HepG2 (cell line): ENCODE data around the gene RAB11FIP2. TPM values are rescaled to one million over a fixed set of nuclear protein-coding genes. Genes with fewer than 3 reads are reported as not detected.

Experiments
- ATAC-seq: fragments of 200-7000 bp; cut with Tn5 transposase; 3 replicates; pipeline ENCODE4 v1.9.1; 2020; ENCODE audit warnings: mild to moderate bottlenecking, moderate library complexity
- BruUV-seq: library from RNA; stranded (reverse); fragments of 400-500 nt; replicated peaks from 2 replicates; lab custom pipeline; 2021; lab: Mats Ljungman, UMichigan
- CTCF ChIA-PET: fragments of 300-600 bp; formaldehyde crosslinking; extraction: SDS; loops from one replicate; lab custom pipeline; 2021; ENCODE audit warnings: low total read pairs, inconsistent platforms, low intra/inter-chr PET ratio; lab: Yijun Ruan, JAX
- POLR2A ChIA-PET: fragments of 350-600 bp; sonication (Branson Sonifier 250); formaldehyde crosslinking; loops from one replicate; lab custom pipeline; 2020; ENCODE audit warnings: antibody characterized with exemption, inconsistent platforms; lab: Yijun Ruan, JAX
- DNase-seq: peaks from one replicate; pipeline ENCODE4 v3.0.0-alpha.2; 2015; ENCODE audit warnings: low spot score
- FAIRE-seq: peaks from 3 replicates; lab custom pipeline; 2011; peaks lifted over from hg19 to GRCh38; lab: Jason Lieb, UNC
- H2AFZ ChIP-seq: one replicate; pipeline ENCODE4 v1.6.1; 2011; ENCODE audit warnings: low read length, inconsistent platforms
- H3K27ac ChIP-seq: fragments of 300-600 bp; 3 replicates; pipeline ENCODE4 v1.8.0; 2011; ENCODE audit warnings: mixed run types, mild to moderate bottlenecking, mixed read lengths, low read length, inconsistent platforms; ENCODE audit not compliant: insufficient read depth; ENCODE audit errors: extremely low read length
- H3K27me3 ChIP-seq, 2 experiments: fragments of 200-600 bp in 1 of 2; 2 replicates in 1 of 2; 3 replicates in 1 of 2; pipeline versions ENCODE4 v1.6.0 to v1.8.0; 2011; ENCODE audit warnings: low read length in 2 of 2, mild to moderate bottlenecking in 2 of 2, moderate library complexity in 2 of 2, inconsistent platforms in 1 of 2; ENCODE audit not compliant: insufficient read depth in 2 of 2, control insufficient read depth in 1 of 2
- H3K36me3 ChIP-seq, 2 experiments: fragments of 200-600 bp in 1 of 2; replicated peaks in 1 of 2; 2 replicates in 1 of 2; 3 replicates in 1 of 2; pipeline versions ENCODE4 v1.5.1 to v1.8.0; 2011; ENCODE audit warnings: low read length in 2 of 2, inconsistent platforms in 1 of 2; ENCODE audit not compliant: insufficient read depth in 2 of 2, control insufficient read depth in 1 of 2
- H3K4me1 ChIP-seq: 2 replicates; pipeline ENCODE4 v1.5.1; 2012; ENCODE audit warnings: low read length, inconsistent platforms; ENCODE audit not compliant: insufficient read depth
- H3K4me2 ChIP-seq: 2 replicates; pipeline ENCODE4 v1.6.0; 2011; ENCODE audit warnings: low read depth, low read length, inconsistent platforms
- H3K4me3 ChIP-seq, 3 experiments: fragments of 200-600 bp in 1 of 3; sonication (generic), shearing (Covaris generic) in 1 of 3; replicated peaks in 1 of 3; 2 replicates each; pipeline ENCODE4 v1.5.1; 2011 to 2016; ENCODE audit warnings: low read length in 3 of 3, inconsistent platforms in 2 of 3, low read depth in 2 of 3, mild to moderate bottlenecking in 2 of 3, control low read depth in 1 of 3, mixed read lengths in 1 of 3; ENCODE audit not compliant: insufficient read depth in 1 of 3
- H3K79me2 ChIP-seq: one replicate; pipeline ENCODE4 v1.6.1; 2011; ENCODE audit warnings: low read length, inconsistent platforms; ENCODE audit not compliant: insufficient read depth
- H3K9ac ChIP-seq: 2 replicates; pipeline ENCODE4 v1.6.0; 2011; ENCODE audit warnings: mild to moderate bottlenecking, low read depth, low read length, inconsistent platforms; ENCODE audit not compliant: insufficient read depth
- H3K9me3 ChIP-seq: 2 replicates; pipeline ENCODE4 v1.5.1; 2012; ENCODE audit warnings: mild to moderate bottlenecking, low read length
- H4K20me1 ChIP-seq: 2 replicates; pipeline ENCODE4 v1.6.0; 2011; ENCODE audit warnings: inconsistent platforms, mild to moderate bottlenecking, low read length, moderate library complexity; ENCODE audit not compliant: insufficient read depth
- HNRNPK ChIP-seq: fragments of 200-400 bp; formaldehyde crosslinking; IDR thresholded peaks from 2 replicates; pipeline ENCODE4 v1.6.1; 2018; ENCODE audit warnings: low read length, low read depth, moderate library complexity, mild to moderate bottlenecking; ENCODE audit not compliant: poor library complexity, severe bottlenecking
- PCBP1 ChIP-seq: fragments of 200-400 bp; formaldehyde crosslinking; IDR thresholded peaks from 2 replicates; pipeline ENCODE4 v1.6.1; 2017; ENCODE audit warnings: mild to moderate bottlenecking, low read depth, low read length, borderline replicate concordance
- RBFOX2 ChIP-seq: fragments of 200-400 bp; formaldehyde crosslinking; IDR thresholded peaks from 2 replicates; pipeline ENCODE4 v1.6.1; 2017; ENCODE audit warnings: low read depth, mild to moderate bottlenecking, low read length
- RBM39 ChIP-seq: fragments of 200-400 bp; formaldehyde crosslinking; IDR thresholded peaks from one replicate; pipeline ENCODE4 v1.6.1; 2018; ENCODE audit warnings: antibody characterized with exemption, mild to moderate bottlenecking, low read depth, low read length; ENCODE audit not compliant: poor library complexity, severe bottlenecking
- ZNF615 ChIP-seq: sonication (generic); formaldehyde crosslinking; IDR thresholded peaks from 2 replicates; pipeline ENCODE4 v1.5.0; 2020; ENCODE audit warnings: mild to moderate bottlenecking, missing genetic modification reagents, borderline replicate concordance
- ZNF781 ChIP-seq: sonication (generic); formaldehyde crosslinking; IDR thresholded peaks from 2 replicates; pipeline ENCODE4 v1.5.1; 2020; ENCODE audit warnings: borderline replicate concordance, mild to moderate bottlenecking, missing genetic modification reagents; ENCODE audit errors: not compliant biosample characterization
- WGBS: methylation state at CpG from one replicate; pipeline ENCODE4 v1.1.6; 2017; ENCODE audit warnings: low lambda C conversion rate; 5-methylcytosine and 5-hydroxymethylcytosine counted together
- in situ Hi-C: cut with HindIII; loops from 2 replicates; pipeline ENCODE4 v1.10.0; 2017; ENCODE audit warnings: low pct_unique_long_range_greater_than_20kb; ENCODE audit not compliant: extremely low pct_ligation_motif_present
- intact Hi-C: fragments of 100-400 bp; cut with micrococcal nuclease; formaldehyde crosslinking; loops from one replicate; pipeline ENCODE4 v1.10.0; 2022; ENCODE audit not compliant: unreplicated experiment
- polyA plus RNA-seq, 8 experiments: library from polyadenylated mRNA; depleted of rRNA in 3 of 8; stranded (reverse) in 7 of 8; unstranded in 1 of 8; fragments of >200 nt; fragmentation: Illumina TruSeq in 4 of 8; extraction: Trizol in 4 of 8; gene quantifications; 2 replicates each; pipeline versions ENCODE4 v1.2.1 to v1.2.3, GENCODE V29; 2011 to 2016; ENCODE audit warnings: low read depth in 4 of 8, missing spikeins in 1 of 8, mixed read lengths in 1 of 8; ENCODE audit not compliant: insufficient read depth in 1 of 8
- total RNA-seq, 5 experiments: library from RNA; depleted of rRNA; stranded (reverse); fragments of >200 nt; fragmentation: Illumina TruSeq; extraction: Trizol; gene quantifications; 2 replicates each; pipeline ENCODE4 v1.2.3, GENCODE V29; 2016; ENCODE audit warnings: low read depth in 1 of 5
- TF ChIP-seq, protein P1 (sequence below): sonication (generic); formaldehyde crosslinking; IDR thresholded peaks from 2 replicates; pipeline ENCODE4 v1.5.1; 2020; ENCODE audit warnings: missing genetic modification reagents, mild to moderate bottlenecking, borderline replicate concordance
- TF ChIP-seq, protein P2 (sequence below): sonication (generic); formaldehyde crosslinking; IDR thresholded peaks from 2 replicates; pipeline ENCODE4 v1.5.0; 2020; ENCODE audit warnings: missing genetic modification reagents

The RAB11FIP2 gene
- total and polyA plus RNA-seq, 2 of the 13 experiments (the other 11 are each of a cell fraction or from before 2014, with no cell fraction given) = 4.7 to 13.0 TPM

DNA sequence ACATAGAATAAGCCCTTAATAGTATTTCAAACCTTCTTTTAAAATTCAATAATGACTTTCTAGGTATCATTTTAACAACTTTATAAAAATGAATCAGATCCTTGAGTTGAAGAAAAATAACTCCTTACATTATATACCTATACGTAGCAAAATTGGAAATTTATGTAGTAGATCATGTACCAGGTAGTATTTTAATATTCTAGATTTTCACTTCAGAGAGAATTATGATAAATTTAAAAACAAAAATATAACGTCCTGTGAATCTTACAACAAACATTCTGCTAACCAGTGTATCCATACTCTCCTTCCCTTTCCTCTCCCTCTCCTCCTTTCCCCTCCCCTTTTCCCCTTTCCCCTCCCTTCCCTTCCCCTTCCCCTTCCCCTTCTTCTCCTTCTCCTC lies 6.1 kb upstream of the RAB11FIP2 start:
- H3K4me2 ChIP-seq = no peak overlapping the region
- H3K4me1 ChIP-seq = peaks cover under 1% of the 10 kb centered on the region
- 48% methylated on average over 2 of the region's 2 CpGs for WGBS
- DNase-seq (no peak), ATAC-seq (no peak), FAIRE-seq (no peak)
- in situ Hi-C loops = no loop called here
- TF ChIP-seq ZNF781 (CRISPR knock-in tag) (no peak), ZNF615 (CRISPR knock-in tag) (no peak), HNRNPK (peak; percentile 97), RBM39 (no peak), PCBP1 (0 out of 2 replicates have a peak, but pooled peaks have one; percentile 69), RBFOX2 (no peak)
- TF ChIP-seq, protein P1, sequence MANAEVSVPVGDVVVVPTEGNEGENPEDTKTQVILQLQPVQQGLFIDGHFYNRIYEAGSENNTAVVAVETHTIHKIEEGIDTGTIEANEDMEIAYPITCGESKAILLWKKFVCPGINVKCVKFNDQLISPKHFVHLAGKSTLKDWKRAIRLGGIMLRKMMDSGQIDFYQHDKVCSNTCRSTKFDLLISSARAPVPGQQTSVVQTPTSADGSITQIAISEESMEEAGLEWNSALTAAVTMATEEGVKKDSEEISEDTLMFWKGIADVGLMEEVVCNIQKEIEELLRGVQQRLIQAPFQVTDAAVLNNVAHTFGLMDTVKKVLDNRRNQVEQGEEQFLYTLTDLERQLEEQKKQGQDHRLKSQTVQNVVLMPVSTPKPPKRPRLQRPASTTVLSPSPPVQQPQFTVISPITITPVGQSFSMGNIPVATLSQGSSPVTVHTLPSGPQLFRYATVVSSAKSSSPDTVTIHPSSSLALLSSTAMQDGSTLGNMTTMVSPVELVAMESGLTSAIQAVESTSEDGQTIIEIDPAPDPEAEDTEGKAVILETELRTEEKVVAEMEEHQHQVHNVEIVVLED (CRISPR knock-in tag) = no peak
- TF ChIP-seq, protein P2, sequence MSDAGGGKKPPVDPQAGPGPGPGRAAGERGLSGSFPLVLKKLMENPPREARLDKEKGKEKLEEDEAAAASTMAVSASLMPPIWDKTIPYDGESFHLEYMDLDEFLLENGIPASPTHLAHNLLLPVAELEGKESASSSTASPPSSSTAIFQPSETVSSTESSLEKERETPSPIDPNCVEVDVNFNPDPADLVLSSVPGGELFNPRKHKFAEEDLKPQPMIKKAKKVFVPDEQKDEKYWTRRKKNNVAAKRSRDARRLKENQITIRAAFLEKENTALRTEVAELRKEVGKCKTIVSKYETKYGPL (CRISPR knock-in tag) = no peak
- ChIA-PET POLR2A (no interaction called here), CTCF (no interaction called here)
- intact Hi-C loops = no loop called here
- no TSS peak for BruUV-seq
- H3K79me2 ChIP-seq = no peaks in the 10 kb centered on the region
- no peak overlapping the region for H3K27ac ChIP-seq
- no peak overlapping the region for H3K4me3 ChIP-seq
- no peak overlapping the region for H3K9ac ChIP-seq
- H4K20me1 ChIP-seq = no peaks in the 10 kb centered on the region
- no peak overlapping the region for H2AFZ ChIP-seq
- H3K27me3 ChIP-seq = no peaks in the 10 kb centered on the region
- H3K36me3 ChIP-seq = no peaks in the 10 kb centered on the region
- no peaks in the 10 kb centered on the region for H3K9me3 ChIP-seq
